GM12878 (cell line): ENCODE data around the gene LIN7A.

ENCODE experiments used
- CREB1 ChIP-seq: IDR thresholded peaks from 2 replicates; pipeline ENCODE4 v1.6.1; 2012; ENCODE audit warnings: low read depth, mild to moderate bottlenecking, inconsistent platforms
- CTCF ChIP-seq, 3 experiments: IDR thresholded peaks in 2 of 3; conservative IDR thresholded peaks in 1 of 3; 2 replicates each; pipeline ENCODE4 v1.5.1; 2011; ENCODE audit warnings: low read depth in 3 of 3, low read length in 3 of 3, mild to moderate bottlenecking in 3 of 3, control low read depth in 2 of 3, moderate library complexity in 2 of 3, inconsistent platforms in 1 of 3, mixed read lengths in 1 of 3; ENCODE audit not compliant: control insufficient read depth in 2 of 3, insufficient read depth in 1 of 3; ENCODE audit errors: extremely low read depth in 1 of 3
- ETV6 ChIP-seq, 2 experiments: fragments of 450-650 bp in 1 of 2; IDR thresholded peaks in 1 of 2; conservative IDR thresholded peaks in 1 of 2; 2 replicates each; pipeline ENCODE4 v1.6.1; 2014; ENCODE audit warnings: antibody characterized with exemption in 1 of 2, borderline replicate concordance in 1 of 2, low read depth in 1 of 2, mild to moderate bottlenecking in 1 of 2, moderate library complexity in 1 of 2
- JUND ChIP-seq: IDR thresholded peaks from 2 replicates; pipeline ENCODE4 v1.6.1; 2012; ENCODE audit warnings: low read depth, mild to moderate bottlenecking, low read length, improper control_type of control experiment, moderate library complexity
- NFYB ChIP-seq: IDR thresholded peaks from 2 replicates; pipeline ENCODE4 v1.6.1; 2011; ENCODE audit warnings: low read depth, mild to moderate bottlenecking, low read length, improper control_type of control experiment, moderate library complexity; ENCODE audit not compliant: insufficient read depth
- POLR2AphosphoS5 ChIP-seq: IDR thresholded peaks from 2 replicates; pipeline ENCODE4 v1.6.1; 2011; ENCODE audit warnings: mild to moderate bottlenecking, low read length, inconsistent platforms
- RCOR1 ChIP-seq: conservative IDR thresholded peaks from 2 replicates; pipeline ENCODE4 v1.6.1; 2012; ENCODE audit warnings: low read depth, low read length, improper control_type of control experiment

GRCh38 chr12:80881106-80881505 lies 56.6 kb downstream of the LIN7A start:
- TF ChIP-seq CTCF (IDR thresholded peaks at IDR 0.05 in 2 of 3, conservative IDR thresholded peaks at IDR 0.05 in 1 of 3; ENCODE audit: control insufficient read depth in 2 of 3, extremely low read depth in 1 of 3, insufficient read depth in 1 of 3, low read depth in 3 of 3, low read length in 3 of 3) (no peak), NFYB (no peak), RCOR1 (no peak), ETV6 (conservative IDR thresholded peaks at IDR 0.05 in 1 of 2, IDR thresholded peaks at IDR 0.05 in 1 of 2; ENCODE audit: borderline replicate concordance in 1 of 2, low read depth in 1 of 2) (no peak), CREB1 (no peak), JUND (no peak), POLR2AphosphoS5 (no peak)
